Measurements from ENCODE around the gene TTLL11.
A peak's percentile ranks its signal among the peaks of the same experiment; 100 is the strongest.
"Not testable (repeated sequence)": the region's sequence is repeated elsewhere in the genome, so short reads cannot be mapped to it uniquely, and the experiment has no call there.

Gene TTLL11

DNA sequence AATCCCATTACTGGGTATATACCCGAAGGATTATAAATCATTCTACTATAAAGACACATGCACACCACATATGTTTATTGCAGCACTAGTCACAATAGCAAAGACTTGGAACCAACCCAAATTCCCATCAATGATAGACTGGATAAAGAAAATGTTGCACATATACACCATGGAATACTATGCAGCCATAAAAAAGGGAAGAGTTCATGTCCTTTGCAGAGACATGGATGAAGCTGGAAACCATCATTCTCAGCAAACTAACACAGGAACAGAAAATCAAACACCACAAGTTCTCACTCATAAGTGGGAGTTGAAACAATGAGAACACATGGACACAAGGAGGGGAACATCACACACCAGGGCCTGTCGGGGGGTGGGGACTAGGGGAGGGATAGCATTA is 198.7 kb downstream of the TTLL11 start:
- DNase-seq: not testable (repeated sequence)

DNA sequence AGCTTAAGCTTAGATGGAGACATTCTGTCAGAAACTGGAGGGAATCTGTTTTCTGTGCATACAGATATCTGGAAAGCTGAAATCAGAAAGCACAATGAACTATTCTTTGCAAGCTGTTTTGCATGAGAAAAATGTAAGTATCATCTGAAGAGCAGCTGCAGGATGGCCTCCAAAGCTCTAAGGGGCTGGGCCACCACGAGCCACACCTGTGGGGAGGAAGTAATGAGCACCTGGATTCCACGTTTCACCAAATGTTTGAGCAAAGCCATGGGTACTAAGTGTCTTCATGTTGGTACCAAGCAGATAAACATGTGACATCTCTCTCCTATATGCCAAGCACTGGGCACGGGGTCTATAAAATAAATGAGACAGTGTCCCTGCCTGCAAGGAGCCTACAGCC is 199.3 kb downstream of the TTLL11 start:
- DNase-seq: no peak

DNA sequence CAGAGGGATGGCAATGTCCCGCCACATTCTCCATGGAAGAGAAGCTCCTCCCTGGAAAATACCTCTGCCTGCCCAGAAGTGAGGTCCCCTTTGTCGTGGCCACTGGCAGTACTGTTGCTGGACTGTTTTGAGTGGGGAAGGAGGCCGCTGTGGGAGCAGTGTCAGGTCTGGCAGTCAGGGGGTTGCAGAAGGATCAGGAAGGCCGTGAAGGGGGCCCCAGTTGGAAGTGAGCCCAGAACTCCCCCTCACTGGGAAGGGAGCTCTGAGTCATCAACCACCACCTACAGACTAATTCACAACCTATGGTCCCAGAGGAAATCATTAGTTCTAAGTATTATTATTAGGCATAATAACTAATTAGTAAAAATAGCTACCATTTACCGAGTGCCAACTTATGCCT is 200.4 kb downstream of the TTLL11 start:
- no peak for DNase-seq

DNA sequence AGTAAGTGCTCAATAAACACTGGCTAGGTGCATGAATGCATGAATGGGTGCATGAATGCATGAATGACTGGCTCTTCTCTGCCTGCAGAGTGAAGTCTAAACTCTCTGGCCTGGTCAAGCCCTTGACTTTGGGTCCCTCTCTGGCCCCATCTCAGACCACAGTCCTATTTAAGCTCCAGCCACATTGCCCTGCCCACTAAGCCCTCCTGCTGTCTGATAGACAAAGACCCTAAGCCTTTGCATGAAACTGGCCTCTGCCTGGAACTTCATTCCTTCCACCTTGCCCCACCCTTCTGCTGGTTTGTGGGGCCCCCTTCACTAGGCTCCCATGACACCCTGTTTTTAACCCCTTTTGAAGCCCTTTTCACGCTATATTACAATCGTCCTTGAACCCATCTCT is 202.4 kb downstream of the TTLL11 start:
- DNase-seq: no peak

DNA sequence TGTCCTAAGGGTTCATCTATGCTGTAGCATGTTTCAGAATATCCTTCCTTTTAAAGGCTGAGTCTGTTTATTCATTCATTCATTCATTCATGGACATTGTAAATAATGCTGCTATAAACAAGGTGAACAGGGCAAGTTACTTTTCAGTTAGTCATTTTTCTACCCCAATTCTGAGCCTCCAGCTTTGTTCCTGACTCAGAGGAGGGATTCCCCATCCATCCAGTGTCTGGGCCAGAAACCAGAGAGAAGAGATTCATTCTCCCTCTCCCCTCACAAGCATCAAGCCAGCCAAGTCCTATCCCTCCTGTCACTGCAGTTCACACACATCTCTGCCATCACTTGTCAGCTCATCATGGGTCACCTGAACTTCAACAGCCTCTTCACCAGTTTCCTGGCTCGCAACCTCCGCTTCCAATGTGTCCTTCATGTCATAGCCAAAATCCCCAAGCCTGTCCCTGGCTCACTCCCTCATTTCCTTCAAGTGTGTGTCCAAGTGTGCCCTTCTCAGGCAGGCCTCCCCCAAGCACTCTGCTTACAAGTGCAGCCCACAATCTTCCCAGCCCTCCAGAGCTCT is 203.0 kb downstream of the TTLL11 start:
- no peak for DNase-seq

DNA sequence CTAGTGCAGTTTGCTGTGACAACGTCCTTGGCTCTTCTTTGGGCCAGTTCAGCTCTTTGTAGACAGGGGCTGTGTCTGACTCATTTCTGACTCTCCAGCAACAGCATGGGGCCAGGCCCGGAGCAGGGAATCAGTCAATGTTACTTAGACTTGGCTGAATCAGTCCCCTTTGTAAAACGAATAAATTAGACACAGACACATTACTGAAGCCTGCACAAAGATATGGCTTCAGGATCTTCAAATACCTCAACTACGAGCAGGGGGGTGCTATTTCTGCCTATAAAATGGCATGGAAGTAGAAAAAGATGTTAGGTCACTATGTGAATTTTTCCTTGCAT is 204.7 kb downstream of the TTLL11 start:
- DNase-seq: no peak

DNA sequence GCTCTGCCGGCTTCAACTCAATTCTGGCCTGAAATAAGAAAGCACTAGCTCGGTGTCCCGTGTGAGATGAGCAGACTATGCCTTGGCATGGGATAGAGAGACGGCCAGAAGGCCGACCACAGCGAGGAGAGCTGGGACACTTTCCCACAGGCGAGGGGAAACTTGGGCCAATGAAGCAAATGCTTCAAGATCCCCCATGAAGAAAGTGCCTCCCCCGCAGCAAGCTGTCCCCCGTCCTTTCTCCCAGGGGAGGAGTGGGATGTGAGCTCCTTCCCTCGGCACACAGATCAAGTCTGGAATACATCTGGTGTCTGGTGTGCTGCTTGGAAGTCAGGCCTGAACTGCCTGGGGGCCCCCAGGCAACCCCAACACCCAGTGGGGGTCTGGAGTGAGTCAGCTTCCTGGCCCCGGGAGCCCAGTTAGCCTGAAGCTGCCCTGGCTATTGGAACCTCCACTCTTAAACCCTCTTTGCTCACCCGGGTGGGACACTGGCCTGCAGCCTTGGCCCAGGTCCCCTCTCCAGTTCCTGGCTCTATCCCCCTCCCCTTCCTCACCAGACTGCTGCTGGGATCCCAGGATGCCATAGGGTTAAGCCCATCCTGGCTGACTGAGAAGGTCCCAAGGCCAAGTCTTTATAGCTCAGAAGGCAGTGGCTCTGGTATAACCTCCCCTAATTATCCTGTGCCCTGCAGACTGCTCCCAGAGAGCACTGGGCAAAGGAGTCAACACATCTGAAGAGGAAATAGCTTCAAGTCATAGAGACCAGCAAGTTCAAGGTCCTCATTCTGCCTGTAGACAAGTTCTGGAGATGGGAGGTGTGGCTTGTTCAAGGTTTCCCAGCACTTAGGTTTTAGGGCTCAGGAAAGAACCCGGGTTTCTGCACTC is 205.3 kb downstream of the TTLL11 start:
- no peak for DNase-seq

DNA sequence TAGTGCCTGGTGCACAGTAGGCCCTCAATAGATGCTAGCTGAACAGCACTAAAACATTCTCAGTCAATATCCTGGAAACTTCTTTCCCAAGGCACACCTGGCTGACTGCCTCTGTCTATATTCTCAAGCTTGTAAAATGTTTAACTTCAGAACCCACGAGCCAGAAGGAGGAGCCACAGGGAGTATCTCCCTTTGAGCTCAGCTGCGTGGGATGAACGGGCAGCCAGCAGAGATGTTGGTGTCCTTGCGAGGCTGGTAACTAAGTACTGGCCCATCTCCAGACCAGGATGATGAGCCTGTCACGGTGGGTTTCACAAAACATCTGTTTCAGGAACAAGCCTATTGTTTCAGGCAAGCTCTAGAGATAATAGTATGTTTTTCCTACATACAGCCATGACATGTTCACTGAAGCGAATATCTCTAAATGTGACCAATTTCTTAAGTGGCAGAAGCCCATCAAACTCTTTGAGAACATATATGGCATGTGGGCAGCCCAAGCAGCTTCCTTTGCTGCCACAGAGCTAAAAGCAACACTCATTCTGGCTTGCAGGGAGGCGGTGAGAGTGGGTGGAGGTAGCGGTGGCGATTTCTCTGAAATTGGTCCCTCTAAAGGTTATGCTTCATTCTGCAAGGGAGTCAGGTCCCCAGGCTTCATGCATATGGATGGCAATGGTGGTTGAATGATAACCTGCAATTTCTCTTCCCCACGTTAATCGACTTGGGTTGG is 206.2 kb downstream of the TTLL11 start:
- no peak for DNase-seq

DNA sequence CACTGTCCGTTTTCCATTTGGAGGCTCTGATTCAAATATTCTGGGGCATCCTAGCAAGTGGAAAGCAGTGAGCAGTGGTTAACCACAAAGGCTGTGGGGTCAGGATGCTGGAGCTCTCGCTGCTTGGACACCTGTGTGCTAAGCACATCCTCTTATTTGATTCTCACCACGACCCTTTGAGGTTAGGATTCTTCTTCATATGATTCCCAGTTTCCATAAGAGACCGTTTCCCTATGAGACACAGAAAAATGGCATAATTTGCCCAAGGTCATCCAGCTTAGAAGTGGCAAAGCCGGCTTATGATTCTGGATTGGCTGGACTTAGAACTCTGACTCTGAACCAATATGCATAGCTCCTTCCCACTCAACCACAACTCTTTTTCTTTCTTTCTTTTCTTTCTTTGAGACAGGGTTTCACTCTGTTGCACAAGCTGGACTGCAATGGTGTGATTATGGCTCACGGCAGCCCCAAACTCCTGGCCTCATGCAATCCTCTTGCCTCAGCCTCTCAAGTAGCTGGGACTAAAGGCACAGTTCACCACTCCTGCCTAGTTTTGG is 207.7 kb downstream of the TTLL11 start:
- DNase-seq: no peak

DNA sequence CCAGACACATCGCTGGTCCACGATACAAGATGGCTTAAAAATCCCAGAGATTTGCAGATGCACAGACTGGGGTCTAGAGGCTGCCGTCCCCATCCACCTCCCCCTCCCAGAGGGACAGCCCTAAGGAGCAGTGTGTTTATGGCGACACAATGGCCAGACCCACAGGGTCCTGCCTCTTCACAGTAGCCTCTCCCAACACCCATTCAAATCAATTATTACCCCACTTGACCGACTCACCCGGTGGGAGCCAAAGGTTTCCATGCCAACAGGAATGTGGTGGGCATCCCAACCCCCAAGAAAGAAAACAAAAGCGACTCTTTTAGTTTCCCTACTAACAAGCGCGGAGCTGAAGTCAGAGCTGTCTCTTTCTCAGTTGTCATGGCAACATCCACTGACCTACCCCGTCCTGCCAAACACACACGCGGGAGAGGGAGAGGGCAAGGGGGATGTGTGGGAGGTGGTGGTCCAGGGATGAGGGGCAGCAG is 209.0 kb downstream of the TTLL11 start:
- DNase-seq: peak; percentile 12

DNA sequence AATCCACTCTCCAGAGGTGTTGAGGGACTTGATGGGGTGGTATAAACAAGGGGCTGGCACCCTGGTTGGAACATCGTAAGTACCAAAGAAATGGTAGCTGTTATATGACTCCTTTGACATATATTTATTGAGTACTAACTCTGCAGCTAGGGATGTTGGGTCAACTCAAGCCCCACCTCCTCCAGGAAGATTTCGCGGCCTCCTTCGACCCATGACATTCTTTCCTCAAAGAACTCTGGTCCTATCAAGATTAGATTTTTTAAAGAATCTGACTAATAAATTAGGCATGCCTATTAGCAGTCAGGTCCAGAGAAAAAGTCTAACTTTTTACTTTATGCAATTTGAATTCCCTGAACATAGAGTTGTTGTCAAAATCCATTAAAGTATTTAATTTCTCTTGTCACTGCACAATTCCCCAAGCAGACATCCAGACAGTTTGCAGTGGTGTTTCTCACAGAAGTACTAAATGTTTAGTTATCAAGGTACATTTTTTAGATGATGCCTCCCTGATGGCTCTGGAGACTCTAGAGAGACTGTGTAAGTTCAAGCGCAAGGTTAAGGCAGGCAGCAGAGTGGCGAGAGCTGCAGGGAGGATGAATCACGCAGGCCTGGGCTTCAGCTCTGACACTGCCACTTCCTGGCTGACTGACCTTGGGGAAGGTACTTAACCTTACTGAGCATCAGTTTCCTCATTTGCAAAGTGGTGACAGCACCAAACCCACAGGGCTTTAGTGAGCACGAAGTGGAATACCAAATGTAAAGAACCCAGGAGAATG is 209.6 kb downstream of the TTLL11 start:
- DNase-seq: no peak

DNA sequence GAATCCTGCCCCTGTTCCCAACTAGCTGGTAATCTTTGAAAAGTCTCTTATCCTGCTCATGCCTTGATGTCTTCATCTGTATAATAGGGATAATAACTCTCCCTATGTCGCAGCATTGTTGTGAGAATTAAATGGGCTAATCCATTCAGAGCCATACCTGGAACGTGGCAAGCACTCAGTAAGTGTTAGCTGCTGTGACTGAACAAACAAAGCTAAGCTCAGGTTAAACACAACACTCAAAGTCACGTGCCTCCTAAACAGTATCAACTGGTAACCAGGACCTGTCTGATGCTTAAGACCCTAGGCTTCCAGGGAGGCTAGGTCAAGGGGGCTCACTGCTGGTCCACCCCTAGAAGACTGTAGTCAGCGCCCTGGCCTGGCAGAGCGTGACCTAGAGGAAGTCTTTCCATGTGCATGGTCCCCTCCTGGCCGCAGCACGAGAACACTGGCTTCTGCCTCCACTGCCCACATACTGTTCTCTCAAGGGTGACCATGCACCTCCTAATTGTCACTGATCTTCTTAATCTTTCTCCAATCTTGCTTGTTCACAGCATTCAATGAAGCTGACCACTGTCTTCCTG is 211.1 kb downstream of the TTLL11 start:
- DNase-seq: no peak

DNA sequence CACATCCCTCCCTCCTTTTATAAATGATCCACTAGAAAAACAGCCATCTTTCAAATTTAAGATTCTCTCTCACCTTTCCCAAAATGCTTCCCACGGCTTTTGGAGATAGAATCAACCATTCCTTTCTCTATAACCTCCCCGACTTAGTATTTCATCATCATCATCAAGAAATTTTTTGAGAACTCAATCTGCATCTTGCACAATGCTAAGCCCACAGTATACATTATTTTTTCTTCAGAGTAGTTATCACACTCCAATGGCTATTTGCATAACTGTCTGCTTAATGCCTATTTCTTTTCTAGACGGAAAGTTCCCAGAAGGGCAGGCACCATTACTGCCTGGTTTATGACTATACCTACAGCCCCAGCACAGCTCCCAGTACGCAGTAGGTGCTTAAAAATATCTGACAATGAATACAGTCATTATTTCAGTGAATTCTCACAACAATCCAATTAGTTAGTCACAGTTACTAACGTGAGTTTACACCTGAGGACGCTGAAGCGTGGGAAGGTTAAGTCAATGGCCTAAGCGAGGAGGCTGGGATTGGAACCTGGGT is 212.7 kb downstream of the TTLL11 start:
- DNase-seq: no peak

DNA sequence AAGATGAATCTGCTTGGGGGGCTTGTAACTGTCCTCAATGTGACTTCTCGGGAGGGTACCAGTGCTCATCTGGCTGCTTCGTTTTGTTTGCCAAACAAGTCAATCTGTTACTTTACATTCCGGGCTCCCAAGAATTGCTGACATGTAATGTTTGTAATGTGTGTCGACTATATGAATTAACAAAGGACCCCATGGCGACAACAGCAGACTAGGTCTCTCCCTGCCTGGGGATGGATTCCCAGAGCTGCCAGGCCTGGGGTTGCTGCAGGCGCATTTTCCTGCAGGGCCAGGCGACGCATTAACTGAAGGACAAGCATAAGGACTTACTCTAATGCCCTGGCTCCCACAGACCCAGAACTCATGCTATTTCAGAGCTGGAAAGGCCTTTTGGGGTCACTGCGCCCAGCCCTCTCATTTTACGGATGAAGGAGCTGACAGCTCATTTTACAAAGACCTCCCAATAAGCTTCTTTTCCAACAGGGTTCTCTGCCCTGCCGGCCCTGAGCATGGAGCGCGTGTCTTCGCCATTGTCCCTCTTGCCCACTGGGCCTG is 214.8 kb downstream of the TTLL11 start:
- DNase-seq: no peak

DNA sequence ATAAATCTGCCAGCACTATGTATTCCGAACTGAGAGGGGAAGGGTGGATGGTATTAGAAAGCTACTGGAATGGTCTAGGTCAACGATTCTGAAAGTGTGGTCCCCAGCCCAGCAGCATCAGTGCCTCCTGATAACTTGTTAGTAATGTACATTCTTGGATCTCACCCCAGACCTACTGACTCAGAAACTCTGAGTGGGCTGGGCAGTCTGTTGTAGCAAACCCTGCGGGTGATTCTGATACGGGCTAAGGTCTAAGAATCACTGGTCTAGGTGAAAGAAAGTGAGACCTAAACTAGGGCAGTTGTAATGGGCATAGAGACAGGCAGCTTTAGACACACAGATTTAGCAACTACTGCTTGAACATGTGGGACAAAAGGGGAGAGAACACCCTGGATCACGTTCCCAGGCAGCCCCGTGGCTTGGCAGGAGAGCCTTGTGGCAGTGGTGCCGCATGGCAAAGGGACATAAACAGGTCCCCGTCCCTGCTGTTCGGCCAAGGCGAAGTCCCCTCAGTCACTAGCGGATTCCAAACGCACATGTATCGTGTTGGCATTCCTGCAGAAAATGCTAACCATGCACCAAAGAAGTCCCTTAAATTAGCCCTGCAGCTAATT is 216.3 kb downstream of the TTLL11 start:
- DNase-seq: no peak

DNA sequence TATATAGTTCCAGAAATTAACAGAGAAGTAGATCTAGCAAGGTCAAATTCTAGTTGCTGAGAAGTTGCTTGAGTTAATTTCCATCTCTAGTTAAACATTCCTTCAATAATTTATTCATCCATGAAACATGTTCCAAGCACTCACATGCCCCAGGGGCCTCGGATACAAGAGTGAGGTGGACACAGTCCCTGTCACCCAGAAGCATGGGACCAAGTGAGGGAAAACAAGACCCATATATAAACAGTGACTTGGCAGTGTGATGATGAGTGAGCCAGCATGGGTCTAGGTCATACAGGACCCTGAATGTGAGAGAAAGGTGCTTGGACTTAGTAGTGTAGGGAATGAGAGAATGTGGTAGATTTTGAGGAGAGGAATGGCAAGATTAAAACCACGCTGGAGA is 216.9 kb downstream of the TTLL11 start:
- DNase-seq: no peak

DNA sequence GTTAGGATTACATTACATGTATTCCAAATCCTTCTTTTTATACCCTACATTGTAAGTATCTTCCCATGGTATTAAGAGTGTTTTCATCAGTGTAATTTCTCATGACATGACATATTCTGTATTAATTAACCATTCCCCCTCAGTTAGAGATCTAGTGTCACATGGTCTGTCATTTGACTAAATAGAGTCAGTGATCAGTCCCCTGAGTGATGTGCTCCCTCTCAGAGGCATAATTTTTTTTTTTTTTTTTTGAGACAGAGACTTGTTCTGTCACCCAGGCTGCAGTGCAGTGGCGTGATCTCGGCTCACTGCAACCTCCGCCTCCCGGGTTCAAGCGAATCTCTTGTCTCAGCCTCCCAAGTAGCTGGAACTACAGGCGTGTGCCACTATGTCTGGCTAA is 218.6 kb downstream of the TTLL11 start:
- no peak for DNase-seq

DNA sequence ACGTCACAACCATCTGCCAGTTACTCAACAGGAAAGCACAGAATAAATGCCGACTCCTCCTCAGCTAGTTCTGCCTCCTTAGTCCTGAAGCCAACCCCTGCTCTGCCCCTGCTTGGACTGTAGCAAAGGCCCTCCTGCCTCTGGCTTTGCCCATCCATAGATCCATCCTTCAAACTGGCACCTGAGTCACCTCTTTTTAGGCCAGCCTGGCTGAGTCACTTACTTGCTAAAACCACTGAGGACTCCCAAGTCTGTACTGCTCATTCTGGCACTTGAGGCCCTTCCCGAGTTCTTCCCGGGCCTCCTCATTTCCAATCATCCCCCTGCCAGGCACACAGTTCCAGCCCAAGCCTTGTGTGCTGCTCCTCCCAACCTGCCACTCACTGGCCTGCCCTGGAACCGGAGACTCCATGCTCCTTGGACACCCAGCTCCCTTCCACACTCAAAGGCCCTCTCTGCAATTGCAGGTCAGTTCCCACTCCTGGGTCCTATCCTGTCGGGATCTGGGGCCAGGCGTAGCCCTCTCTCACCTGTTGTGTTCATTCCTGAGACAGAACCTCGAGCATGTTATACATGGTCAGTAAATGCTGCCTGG is 221.6 kb downstream of the TTLL11 start:
- no peak for DNase-seq

DNA sequence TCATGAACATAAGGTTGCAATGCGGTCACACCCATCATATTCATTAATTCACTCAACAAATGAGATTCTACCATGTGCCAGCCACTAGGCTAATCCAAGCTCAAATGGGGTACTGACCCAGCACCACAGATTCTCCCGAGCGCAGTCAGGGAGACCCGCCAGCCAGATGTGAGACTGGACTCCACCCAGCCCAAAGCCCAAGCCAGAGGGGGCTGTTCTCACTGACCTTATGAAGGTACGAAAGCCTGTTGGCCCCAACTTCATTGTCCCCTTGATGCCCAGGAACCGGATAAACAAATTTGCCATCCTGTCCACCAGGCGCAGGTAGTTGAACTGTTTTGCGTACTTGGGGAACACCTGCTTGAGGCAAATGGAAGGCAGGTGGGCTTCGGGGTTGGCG is 222.8 kb downstream of the TTLL11 start:
- DNase-seq: no peak

DNA sequence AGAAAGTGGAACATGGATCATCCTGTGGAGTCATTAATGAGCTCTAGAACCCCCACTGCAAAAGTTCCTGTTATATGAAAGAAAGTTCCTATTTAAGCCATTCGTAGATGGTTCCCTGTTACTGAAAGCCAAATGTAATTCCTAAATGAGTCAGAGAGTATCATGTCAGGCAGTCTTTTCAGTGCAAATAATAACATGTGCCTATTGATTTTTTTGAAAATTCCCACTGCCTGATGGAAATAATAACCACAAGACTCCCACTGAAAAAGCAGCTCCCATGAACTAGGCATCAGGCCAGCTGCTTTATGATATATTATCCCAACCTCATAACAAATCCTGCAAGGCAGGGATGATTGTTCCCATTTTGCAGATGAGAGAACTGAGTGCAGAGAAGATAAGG is 224.5 kb downstream of the TTLL11 start:
- DNase-seq: no peak

DNA sequence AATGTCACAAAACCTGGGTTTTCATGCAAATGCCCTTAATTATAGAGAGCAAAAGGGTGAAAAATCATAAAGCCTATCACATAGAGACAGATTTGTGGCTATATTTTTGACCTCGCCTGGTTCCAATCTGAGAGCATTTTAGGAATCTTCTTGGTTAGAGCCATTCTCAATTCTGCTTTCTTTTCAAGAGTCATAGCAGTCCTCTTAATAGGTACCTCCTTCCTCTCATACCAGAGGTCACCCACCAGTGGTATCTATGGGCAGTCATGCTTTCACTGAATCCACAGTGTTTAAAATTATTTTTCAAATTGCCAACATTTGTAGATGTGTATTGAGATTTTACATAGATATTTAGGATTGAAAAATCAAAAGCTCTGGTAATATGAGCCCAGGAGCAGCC is 226.2 kb downstream of the TTLL11 start:
- DNase-seq: no peak
